OCI-LY7 (cell line): ENCODE data around the gene C11orf42. TPM values are rescaled to one million over a fixed set of nuclear protein-coding genes. Genes with fewer than 3 reads are reported as not detected.
"Not testable (repeated sequence)": the region's sequence is repeated elsewhere in the genome, so short reads cannot be mapped to it uniquely, and the experiment has no call there.

Experiments used
- BruUV-seq: library from RNA; stranded (reverse); fragments of 400-500 nt; replicated peaks from 2 replicates; lab custom pipeline; 2021; lab: Mats Ljungman, UMichigan
- CTCF ChIA-PET: fragments of 300-600 bp; sonication (Branson Sonifier 250); formaldehyde crosslinking; loops from one replicate; lab custom pipeline; 2022; ENCODE audit warnings: antibody characterized with exemption; ENCODE audit not compliant: unreplicated experiment; lab: Charles Lee
- POLR2A ChIA-PET: fragments of 300-600 bp; sonication (Branson Sonifier 250); formaldehyde crosslinking; loops from one replicate; lab custom pipeline; 2022; ENCODE audit warnings: antibody characterized with exemption; lab: Charles Lee
- DNase-seq: peaks from one replicate; pipeline ENCODE4 v3.0.0-alpha.2; 2015; ENCODE audit warnings: low spot score
- H2AFZ ChIP-seq: fragments of 200-600 bp; sonication (generic), shearing (Covaris generic); 2 replicates; pipeline ENCODE4 v1.6.1; 2014; ENCODE audit warnings: mild to moderate bottlenecking, antibody characterized with exemption, low read length, moderate library complexity
- H3K27ac ChIP-seq: fragments of 200-600 bp; sonication (generic); 2 replicates; pipeline ENCODE4 v1.5.1; 2014; ENCODE audit warnings: mixed run types, low read depth, mild to moderate bottlenecking, moderate library complexity, low read length, inconsistent platforms; ENCODE audit not compliant: poor library complexity, severe bottlenecking
- H3K36me3 ChIP-seq: fragments of 200-600 bp; sonication (generic); 2 replicates; pipeline ENCODE4 v1.6.1; 2014; ENCODE audit warnings: mild to moderate bottlenecking, antibody characterized with exemption, low read length, moderate library complexity, mixed read lengths; ENCODE audit not compliant: insufficient read depth
- H3K4me1 ChIP-seq: fragments of 200-600 bp; sonication (generic); 2 replicates; pipeline ENCODE4 v1.5.1; 2014; ENCODE audit warnings: mild to moderate bottlenecking, low read length; ENCODE audit not compliant: insufficient read depth, poor library complexity, severe bottlenecking
- H3K4me2 ChIP-seq: fragments of 200-600 bp; sonication (generic); 2 replicates; pipeline ENCODE4 v1.6.1; 2014; ENCODE audit warnings: mild to moderate bottlenecking, low read length
- H3K4me3 ChIP-seq: fragments of 200-600 bp; sonication (generic); 2 replicates; pipeline ENCODE4 v1.5.1; 2014; ENCODE audit warnings: mild to moderate bottlenecking, low read depth, low read length; ENCODE audit not compliant: poor library complexity, severe bottlenecking
- H3K79me2 ChIP-seq: fragments of 200-600 bp; sonication (generic); 2 replicates; pipeline ENCODE4 v1.6.1; 2016; ENCODE audit warnings: low read depth, mild to moderate bottlenecking, low read length, moderate library complexity, mixed read lengths; ENCODE audit not compliant: insufficient read depth
- H3K9me2 ChIP-seq: fragments of 200-600 bp; sonication (generic); 2 replicates; pipeline ENCODE4 v1.6.1; 2016; ENCODE audit warnings: mild to moderate bottlenecking, low read length, mixed read lengths; ENCODE audit not compliant: insufficient read depth
- H3K9me3 ChIP-seq: fragments of 200-600 bp; sonication (generic); 2 replicates; pipeline ENCODE4 v1.6.1; 2014; ENCODE audit warnings: mild to moderate bottlenecking, mixed run types, low read length, mixed read lengths
- H4K20me1 ChIP-seq: fragments of 200-600 bp; sonication (generic); 2 replicates; pipeline ENCODE4 v1.6.1; 2014; ENCODE audit warnings: mild to moderate bottlenecking, antibody characterized with exemption, low read length, moderate library complexity, mixed read lengths; ENCODE audit not compliant: insufficient read depth
- CTCF ChIP-seq: fragments of 200-600 bp; sonication (generic); conservative IDR thresholded peaks from 2 replicates; pipeline ENCODE4 v1.5.1; 2014; ENCODE audit warnings: mild to moderate bottlenecking, antibody characterized with exemption, low read length, moderate library complexity, mixed read lengths
- EZH2phosphoT487 ChIP-seq: fragments of 200-600 bp; sonication (generic); IDR thresholded peaks from 2 replicates; pipeline ENCODE4 v1.6.1; 2018; ENCODE audit warnings: low read depth, borderline replicate concordance, mild to moderate bottlenecking, mixed run types, antibody characterized with exemption, low read length, moderate library complexity, mixed read lengths
- intact Hi-C: fragments of 100-400 bp; cut with micrococcal nuclease; formaldehyde crosslinking; loops from one replicate; pipeline ENCODE4 v1.10.0; 2022; ENCODE audit not compliant: unreplicated experiment
- total RNA-seq, 2 experiments: library from RNA; depleted of rRNA in 1 of 2; stranded (reverse); fragments of >200 nt in 1 of 2; shearing (Covaris generic) in 1 of 2; gene quantifications; 2 replicates each; pipeline ENCODE4 v1.2.3, GENCODE V29; 2014 to 2022

C11orf42 gene
- total RNA-seq, 2 experiments from 2014 or later: not detected

GRCh38 chr11:6245536-6245935 lies 40.2 kb downstream of the C11orf42 start:
- no peak for TF ChIP-seq CTCF
- TF ChIP-seq EZH2phosphoT487: no peak
- no peak for DNase-seq
- intact Hi-C loops: no loop called here
- Histone ChIP-seq H3K4me1 (no peaks in the 10 kb centered on the region), H3K79me2 (no peaks in the 10 kb centered on the region), H3K36me3 (no peaks in the 10 kb centered on the region), H2AFZ (no peak overlapping the region), H3K9me2 (no peaks in the 10 kb centered on the region), H3K9me3 (no peaks in the 10 kb centered on the region), H3K4me2 (no peak overlapping the region), H3K4me3 (no peak overlapping the region), H3K27ac (no peak overlapping the region), H4K20me1 (no peaks in the 10 kb centered on the region)
- ChIA-PET CTCF (no interaction called here), POLR2A (no interaction called here)
- no TSS peak for BruUV-seq

GRCh38 chr11:6248248-6248647 lies 42.9 kb downstream of the C11orf42 start:
- no peak overlapping the region for H3K4me2 ChIP-seq
- H3K79me2 ChIP-seq: no peaks in the 10 kb centered on the region
- no peaks in the 10 kb centered on the region for H3K36me3 ChIP-seq
- no peaks in the 10 kb centered on the region for H3K9me3 ChIP-seq
- H2AFZ ChIP-seq: no peak overlapping the region
- ChIA-PET POLR2A (no interaction called here), CTCF (no interaction called here)
- no peaks in the 10 kb centered on the region for H3K9me2 ChIP-seq
- BruUV-seq: no TSS peak
- no peaks in the 10 kb centered on the region for H3K4me1 ChIP-seq
- no peak for TF ChIP-seq CTCF
- no peak for TF ChIP-seq EZH2phosphoT487
- H4K20me1 ChIP-seq: no peaks in the 10 kb centered on the region
- no peak for DNase-seq
- H3K27ac ChIP-seq: no peak overlapping the region
- intact Hi-C loops: no loop called here
- no peak overlapping the region for H3K4me3 ChIP-seq

GRCh38 chr11:6248897-6249296 lies 43.5 kb downstream of the C11orf42 start:
- intact Hi-C loops, BruUV-seq, H3K9me2 ChIP-seq, H2AFZ ChIP-seq, H4K20me1 ChIP-seq, H3K79me2 ChIP-seq, H3K9me3 ChIP-seq, CTCF ChIA-PET, H3K4me2 ChIP-seq, DNase-seq, POLR2A ChIA-PET, H3K4me1 ChIP-seq, H3K27ac ChIP-seq, H3K4me3 ChIP-seq, H3K36me3 ChIP-seq: not testable (repeated sequence)
